Psoas muscle (tissue), 8 donors: Measurements from ENCODE around the gene MARCHF6. TPM values are rescaled to one million over a fixed set of nuclear protein-coding genes. Genes with fewer than 3 reads are reported as not detected.

ENCODE experiments used
- ATAC-seq, 4 donors: fragments of 200-7000 bp; cut with Tn5 transposase; one replicate each; pipeline ENCODE4 v1.9.1; 2020; ENCODE audit warnings: moderate library complexity in 3 of 4, mild to moderate bottlenecking in 2 of 4
- DNase-seq, 2 donors: peaks; one replicate each; pipeline ENCODE4 v3.0.0-alpha.2; 2020
- H3K27ac ChIP-seq: fragments of 200-600 bp; one replicate; pipeline ENCODE4 v1.8.0; 2022
- H3K27me3 ChIP-seq, 3 donors: fragments of 200-600 bp in 1 of 3; one replicate each; pipeline versions ENCODE4 v1.6.1 to v1.8.0; 2013 to 2022; ENCODE audit warnings: low read length in 2 of 3, mild to moderate bottlenecking in 2 of 3, moderate library complexity in 1 of 3; ENCODE audit not compliant: insufficient read depth in 3 of 3
- H3K36me3 ChIP-seq, 2 donors: fragments of 200-600 bp in 1 of 2; one replicate each; pipeline versions ENCODE4 v1.6.1 to v1.8.0; 2013 to 2022; ENCODE audit warnings: low read depth in 1 of 2, mild to moderate bottlenecking in 1 of 2, moderate library complexity in 1 of 2; ENCODE audit not compliant: insufficient read depth in 1 of 2
- H3K4me1 ChIP-seq: fragments of 200-600 bp; one replicate; pipeline ENCODE4 v1.8.0; 2022
- H3K4me3 ChIP-seq: fragments of 200-600 bp; one replicate; pipeline ENCODE4 v1.8.0; 2022; ENCODE audit warnings: mild to moderate bottlenecking
- H3K9me3 ChIP-seq: fragments of 200-600 bp; one replicate; pipeline ENCODE4 v1.8.0; 2022
- WGBS, 3 donors: extraction: QIAGEN DNeasy Blood & Tissue Kit; methylation state at CpG; one replicate each; pipeline versions ENCODE4 v1.1.6 to v1.1.7; 2013; 5-methylcytosine and 5-hydroxymethylcytosine counted together
- intact Hi-C, 2 donors: fragments of 100-400 bp; cut with DNase I; formaldehyde crosslinking; loops; one replicate each; pipeline versions ENCODE4 v1.11.0 to v1.14.2; 2022
- long read RNA-seq, 2 donors: library from polyadenylated mRNA; unstranded; transcript quantifications; one replicate each; pipeline ENCODE4 v2.0.0, GENCODE V29; 2021
- polyA plus RNA-seq, 3 donors: library from polyadenylated mRNA; stranded (reverse); fragments of 200-250 nt; gene quantifications; one replicate each; pipeline ENCODE4 v1.2.3, GENCODE V29; 2013
- total RNA-seq, 4 donors: library from RNA; stranded (reverse); fragmentation: NEBNext Ultra II Directional in 2 of 4; extraction: Animal tissue kit (Norgen Biotek cat#: 25700) in 2 of 4; gene quantifications; one replicate each; pipeline versions ENCODE4 v1.2.1 to v1.2.4, GENCODE V29; 2021 to 2023
- TF ChIP-seq, protein P1 (sequence below): fragments of 200-600 bp; IDR thresholded peaks from one replicate; pipeline ENCODE4 v1.8.0; 2022; ENCODE audit warnings: antibody characterized with exemption
- donor health status: healthy with polysubstance abuse.
- donor health status: DM: no; HTN: no; CAD: no; lungs with moderate emphysema.
- donor health status: Bipolar disorder and iron deficiency.
- donor health status: healthy.
- donor health status: DM: yes; HTN: yes; CAD: no.
- donor health status: DM: no; HTN: no; CAD: no.
- donor health status: DM: no; HTN: no; CAD: no.
- donor health status: DM: yes; HTN: yes; CAD: no.

The MARCHF6 gene
- total RNA-seq, result 100 to 1,000 TPM; 160 to 250 (median 193) TPM
- 10 to 100 TPM; 36.6 to 88.5 (median 72.0) TPM for polyA plus RNA-seq
- long read RNA-seq, donor 1, full-length matches to known transcripts, result 18 of 23 reads
- long read RNA-seq, donor 1, partial matches to known transcripts, result 1 of 23 reads
- long read RNA-seq, donor 1, other reads (novel, unspliced or antisense), result 4 of 23 reads
- long read RNA-seq, donor 2, full-length matches to known transcripts, result 46 of 70 reads
- long read RNA-seq, donor 2, partial matches to known transcripts, result 13 of 70 reads
- long read RNA-seq, donor 2, other reads (novel, unspliced or antisense), result 11 of 70 reads

GRCh38 chr5:10353241-10354047, at the start of gene MARCHF6:
MARCHF6 (plus strand) TSS chr5:10353695; CDS start chr5:10353899, 204 bp downstream.
- intact Hi-C loops, result loop anchor here in 1 of 2 donors (5.0 kb wide), 2 partner anchors 36 to 66 kb away; no protein-coding TSS in a partner anchor
- WGBS, 3 donors, result 0 to 1% (median 0%) methylated on average over 69 to 92 of the region's 92 CpGs

GRCh38 chr5:10303699-10304170, 49.8 kb upstream of the MARCHF6 start:
- Histone ChIP-seq H3K36me3 (peaks cover 0 to 11% of the 10 kb centered on the region in 2 donors), H3K4me3 (peak overlapping the region; percentile 70), H3K27me3 (no peaks in the 10 kb centered on the region), H3K9me3 (no peaks in the 10 kb centered on the region), H3K27ac (peak overlapping the region; percentile 92), H3K4me1 (peaks cover 46% of the 10 kb centered on the region)
- 56 to 84% (median 70%) methylated on average over 5 of the region's 5 CpGs for WGBS, 3 donors
- TF ChIP-seq, protein P1, sequence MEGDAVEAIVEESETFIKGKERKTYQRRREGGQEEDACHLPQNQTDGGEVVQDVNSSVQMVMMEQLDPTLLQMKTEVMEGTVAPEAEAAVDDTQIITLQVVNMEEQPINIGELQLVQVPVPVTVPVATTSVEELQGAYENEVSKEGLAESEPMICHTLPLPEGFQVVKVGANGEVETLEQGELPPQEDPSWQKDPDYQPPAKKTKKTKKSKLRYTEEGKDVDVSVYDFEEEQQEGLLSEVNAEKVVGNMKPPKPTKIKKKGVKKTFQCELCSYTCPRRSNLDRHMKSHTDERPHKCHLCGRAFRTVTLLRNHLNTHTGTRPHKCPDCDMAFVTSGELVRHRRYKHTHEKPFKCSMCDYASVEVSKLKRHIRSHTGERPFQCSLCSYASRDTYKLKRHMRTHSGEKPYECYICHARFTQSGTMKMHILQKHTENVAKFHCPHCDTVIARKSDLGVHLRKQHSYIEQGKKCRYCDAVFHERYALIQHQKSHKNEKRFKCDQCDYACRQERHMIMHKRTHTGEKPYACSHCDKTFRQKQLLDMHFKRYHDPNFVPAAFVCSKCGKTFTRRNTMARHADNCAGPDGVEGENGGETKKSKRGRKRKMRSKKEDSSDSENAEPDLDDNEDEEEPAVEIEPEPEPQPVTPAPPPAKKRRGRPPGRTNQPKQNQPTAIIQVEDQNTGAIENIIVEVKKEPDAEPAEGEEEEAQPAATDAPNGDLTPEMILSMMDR, result no peak
- DNase-seq (no peak), ATAC-seq (no peak)
- intact Hi-C loops, result no loop called here

More at GRCh38 chr5:10353241-10354047, at the start of gene MARCHF6:
- no peaks in the 10 kb centered on the region for H3K27me3 ChIP-seq
- H3K4me1 ChIP-seq, result peaks cover 37% of the 10 kb centered on the region
- peak within 1 kb of the TSS; percentile 99 for H3K27ac ChIP-seq
- TF ChIP-seq, protein P1, result no peak
- H3K4me3 ChIP-seq, result peak within 1 kb of the TSS; percentile 95
- H3K36me3 ChIP-seq, result no peaks in the 10 kb centered on the region
- no peaks in the 10 kb centered on the region for H3K9me3 ChIP-seq
- peak; percentile 95 to 98 for DNase-seq
- ATAC-seq, result peak; percentile 96 to 98 (median 96)

DNA sequence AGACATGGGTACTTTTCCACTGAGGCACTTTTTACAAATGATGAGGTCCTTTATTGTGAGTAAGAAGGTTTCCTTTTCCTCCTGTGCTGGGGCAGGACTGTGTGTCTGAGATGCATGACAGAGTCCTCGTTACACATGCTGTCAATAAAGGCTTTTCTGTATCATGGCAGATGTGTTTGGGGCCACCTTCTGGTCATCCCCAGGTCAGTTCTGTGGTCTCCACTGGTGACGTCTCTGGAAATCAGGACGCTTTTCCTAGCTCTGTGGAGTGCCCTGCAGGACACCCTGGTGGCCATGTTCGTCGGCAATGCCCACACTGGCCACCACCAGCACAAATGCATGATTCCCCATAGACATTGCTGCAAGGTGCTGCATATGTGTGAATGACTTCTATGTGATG, 48.6 kb upstream of the MARCHF6 start:
- Histone ChIP-seq H3K4me3 (peak overlapping the region; percentile 70), H3K9me3 (no peaks in the 10 kb centered on the region), H3K27ac (peak overlapping the region; percentile 92), H3K36me3 (peaks cover 0 to 3% of the 10 kb centered on the region in 2 donors), H3K27me3 (no peaks in the 10 kb centered on the region), H3K4me1 (peaks cover 49% of the 10 kb centered on the region)
- TF ChIP-seq, protein P1, result peak; percentile 37
- 39 to 59% (median 40%) methylated on average over 5 of the region's 5 CpGs for WGBS, 3 donors
- intact Hi-C loops, result no loop called here
- DNase-seq (peak in 1 of 2 donors; percentile 60), ATAC-seq (peak; percentile 27 to 67 (median 54))

DNA sequence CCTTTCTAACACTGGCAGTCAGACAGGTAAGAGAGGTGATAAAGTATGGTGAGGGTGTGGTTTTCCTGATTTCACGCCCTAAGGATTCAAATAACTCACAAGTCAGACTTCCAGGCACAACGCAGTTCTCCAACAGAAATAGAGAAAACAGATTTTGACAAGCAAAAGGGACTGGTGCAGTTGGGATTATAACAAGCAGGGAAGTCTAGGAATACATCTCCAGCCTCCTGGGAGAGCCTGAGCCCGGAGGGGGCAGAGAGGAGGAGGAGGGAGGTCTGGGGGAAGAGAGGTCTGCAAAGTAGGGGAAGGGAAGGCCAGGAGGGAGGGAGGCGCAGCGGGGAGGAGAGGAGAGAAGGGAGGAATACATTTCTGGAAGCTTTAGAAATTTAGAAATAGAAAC, 47.4 kb upstream of the MARCHF6 start:
- intact Hi-C loops, result no loop called here
- Histone ChIP-seq H3K27ac (peak overlapping the region; percentile 92), H3K9me3 (no peaks in the 10 kb centered on the region), H3K36me3 (no peaks in the 10 kb centered on the region), H3K4me1 (peaks cover 52% of the 10 kb centered on the region), H3K4me3 (peak overlapping the region; percentile 70), H3K27me3 (no peaks in the 10 kb centered on the region)
- DNase-seq (no peak), ATAC-seq (no peak)
- 19 to 39% (median 25%) methylated on average over 5 of the region's 5 CpGs for WGBS, 3 donors
- TF ChIP-seq, protein P1, result no peak
